Testis (tissue), 2 donors: Measurements from ENCODE around the gene VIPAS39.

ENCODE experiments used
- POLR2A ChIP-seq: fragments of 450-650 bp; IDR thresholded peaks from one replicate; pipeline ENCODE4 v1.6.1; 2017; ENCODE audit warnings: antibody characterized with exemption, mild to moderate bottlenecking, moderate library complexity
- TF ChIP-seq, protein P1 (sequence below), 3 experiments: fragments of 450-650 bp in 2 of 3; fragments of 200-600 bp in 1 of 3; sonication (generic) in 1 of 3; IDR thresholded peaks; one replicate each; pipeline ENCODE4 v1.5.1; 2016 to 2019; ENCODE audit warnings: antibody characterized with exemption in 3 of 3, mild to moderate bottlenecking in 2 of 3, moderate library complexity in 1 of 3

DNA sequence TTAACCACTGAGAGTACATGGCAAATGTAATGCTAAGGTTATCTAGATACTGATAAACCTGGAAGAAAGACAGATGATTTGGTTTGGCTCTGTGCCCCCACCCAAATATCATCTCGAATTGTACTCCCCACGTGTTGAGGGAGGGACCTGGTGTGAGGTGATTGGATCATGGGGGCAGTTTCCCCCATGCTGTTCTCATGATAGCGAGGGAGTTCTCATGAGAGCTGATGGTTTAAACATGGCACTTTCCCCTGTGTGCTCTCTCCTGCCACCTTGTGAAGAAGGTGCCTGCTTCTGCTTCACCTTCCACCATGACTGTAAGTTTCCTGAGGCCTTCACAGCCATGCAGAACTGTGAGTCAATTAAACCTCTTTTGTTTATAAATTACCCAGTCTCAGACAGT is 48.3 kb downstream of the VIPAS39 start:
- TF ChIP-seq, protein P1, sequence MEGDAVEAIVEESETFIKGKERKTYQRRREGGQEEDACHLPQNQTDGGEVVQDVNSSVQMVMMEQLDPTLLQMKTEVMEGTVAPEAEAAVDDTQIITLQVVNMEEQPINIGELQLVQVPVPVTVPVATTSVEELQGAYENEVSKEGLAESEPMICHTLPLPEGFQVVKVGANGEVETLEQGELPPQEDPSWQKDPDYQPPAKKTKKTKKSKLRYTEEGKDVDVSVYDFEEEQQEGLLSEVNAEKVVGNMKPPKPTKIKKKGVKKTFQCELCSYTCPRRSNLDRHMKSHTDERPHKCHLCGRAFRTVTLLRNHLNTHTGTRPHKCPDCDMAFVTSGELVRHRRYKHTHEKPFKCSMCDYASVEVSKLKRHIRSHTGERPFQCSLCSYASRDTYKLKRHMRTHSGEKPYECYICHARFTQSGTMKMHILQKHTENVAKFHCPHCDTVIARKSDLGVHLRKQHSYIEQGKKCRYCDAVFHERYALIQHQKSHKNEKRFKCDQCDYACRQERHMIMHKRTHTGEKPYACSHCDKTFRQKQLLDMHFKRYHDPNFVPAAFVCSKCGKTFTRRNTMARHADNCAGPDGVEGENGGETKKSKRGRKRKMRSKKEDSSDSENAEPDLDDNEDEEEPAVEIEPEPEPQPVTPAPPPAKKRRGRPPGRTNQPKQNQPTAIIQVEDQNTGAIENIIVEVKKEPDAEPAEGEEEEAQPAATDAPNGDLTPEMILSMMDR (IDR thresholded peaks at IDR 0.05): no peak
- TF ChIP-seq POLR2A: no peak
